ENCODE data around the gene EPG5.

The EPG5 gene

GRCh38 chr18:45930963-45931362 lies 36.2 kb downstream of the EPG5 start:
- no peak overlapping the region for H3K27ac ChIP-seq
- DNase-seq (ENCODE audit: low spot score), result no peak
- CTCF ChIA-PET, result no interaction called here
- POLR2A ChIA-PET (ENCODE audit: low non-redundant PET), result no interaction called here
- TF ChIP-seq, protein P1, sequence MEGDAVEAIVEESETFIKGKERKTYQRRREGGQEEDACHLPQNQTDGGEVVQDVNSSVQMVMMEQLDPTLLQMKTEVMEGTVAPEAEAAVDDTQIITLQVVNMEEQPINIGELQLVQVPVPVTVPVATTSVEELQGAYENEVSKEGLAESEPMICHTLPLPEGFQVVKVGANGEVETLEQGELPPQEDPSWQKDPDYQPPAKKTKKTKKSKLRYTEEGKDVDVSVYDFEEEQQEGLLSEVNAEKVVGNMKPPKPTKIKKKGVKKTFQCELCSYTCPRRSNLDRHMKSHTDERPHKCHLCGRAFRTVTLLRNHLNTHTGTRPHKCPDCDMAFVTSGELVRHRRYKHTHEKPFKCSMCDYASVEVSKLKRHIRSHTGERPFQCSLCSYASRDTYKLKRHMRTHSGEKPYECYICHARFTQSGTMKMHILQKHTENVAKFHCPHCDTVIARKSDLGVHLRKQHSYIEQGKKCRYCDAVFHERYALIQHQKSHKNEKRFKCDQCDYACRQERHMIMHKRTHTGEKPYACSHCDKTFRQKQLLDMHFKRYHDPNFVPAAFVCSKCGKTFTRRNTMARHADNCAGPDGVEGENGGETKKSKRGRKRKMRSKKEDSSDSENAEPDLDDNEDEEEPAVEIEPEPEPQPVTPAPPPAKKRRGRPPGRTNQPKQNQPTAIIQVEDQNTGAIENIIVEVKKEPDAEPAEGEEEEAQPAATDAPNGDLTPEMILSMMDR (conservative IDR thresholded peaks at IDR 0.05; ENCODE audit: low read depth), result no peak

- TF ChIP-seq, protein P1 (conservative IDR thresholded peaks at IDR 0.05; ENCODE audit: low read depth), result no peak
- POLR2A ChIA-PET (ENCODE audit: low non-redundant PET), result interaction anchor here (0.6 kb wide), 1 partner anchor 10 kb away, joined by 3 read pairs; no protein-coding TSS in a partner anchor
- H3K27ac ChIP-seq, result no peak overlapping the region
- CTCF ChIA-PET, result no interaction called here
- DNase-seq (ENCODE audit: low spot score), result no peak
Observed at GRCh38 chr18:45926691-45927090, 40.4 kb downstream of the EPG5 start.

- TF ChIP-seq, protein P1 (conservative IDR thresholded peaks at IDR 0.05; ENCODE audit: low read depth), result no peak
- ChIA-PET POLR2A (ENCODE audit: low non-redundant PET) (no interaction called here), CTCF (no interaction called here)
- DNase-seq (ENCODE audit: low spot score), result no peak
- no peak overlapping the region for H3K27ac ChIP-seq
Observed at GRCh38 chr18:45926085-45926484, 41.0 kb downstream of the EPG5 start.

GRCh38 chr18:45923138-45923537 lies 44.0 kb downstream of the EPG5 start:
- ChIA-PET CTCF (no interaction called here), POLR2A (ENCODE audit: low non-redundant PET) (no interaction called here)
- H3K27ac ChIP-seq, result no peak overlapping the region
- DNase-seq (ENCODE audit: low spot score), result no peak
- TF ChIP-seq, protein P1 (conservative IDR thresholded peaks at IDR 0.05; ENCODE audit: low read depth), result no peak

DNA sequence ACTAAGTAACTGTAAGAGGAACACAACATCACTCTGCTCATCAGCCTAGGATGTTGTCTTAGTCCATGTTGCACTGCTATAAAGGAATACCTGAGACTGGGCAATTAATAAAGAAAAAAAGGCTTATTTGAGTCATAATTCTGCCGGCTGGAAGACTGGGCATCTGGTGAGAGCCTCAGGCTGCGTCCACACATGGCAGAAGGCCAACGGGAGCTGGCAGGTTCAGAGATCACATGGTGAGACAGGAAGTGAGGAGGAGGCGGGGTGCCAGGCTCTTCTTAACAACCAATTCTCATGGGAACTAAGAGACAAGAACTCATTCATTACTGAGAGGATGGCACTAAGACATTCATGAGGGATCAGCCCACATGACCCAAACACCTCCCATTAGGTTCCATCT lies 46.8 kb downstream of the EPG5 start:
- ChIA-PET POLR2A (ENCODE audit: low non-redundant PET) (no interaction called here), CTCF (interaction anchor here (0.6 kb wide), 1 partner anchor 86 kb away, joined by 6 read pairs; no protein-coding TSS in a partner anchor)
- TF ChIP-seq, protein P1 (conservative IDR thresholded peaks at IDR 0.05; ENCODE audit: low read depth), result no peak
- DNase-seq (ENCODE audit: low spot score), result peak; percentile 48
- peak overlapping the region; percentile 61 for H3K27ac ChIP-seq

- no peak overlapping the region for H3K27ac ChIP-seq
- POLR2A ChIA-PET (ENCODE audit: low non-redundant PET), result no interaction called here
- CTCF ChIA-PET, result interaction anchor here (0.7 kb wide), 1 partner anchor 255 kb away, joined by 5 read pairs; no protein-coding TSS in a partner anchor
- TF ChIP-seq, protein P1 (conservative IDR thresholded peaks at IDR 0.05; ENCODE audit: low read depth), result no peak
- DNase-seq (ENCODE audit: low spot score), result no peak
Observed at GRCh38 chr18:45916302-45916701, 50.8 kb downstream of the EPG5 start.

GRCh38 chr18:45913276-45913675 lies 53.9 kb downstream of the EPG5 start:
- DNase-seq (ENCODE audit: low spot score), result no peak
- POLR2A ChIA-PET (ENCODE audit: low non-redundant PET), result no interaction called here
- H3K27ac ChIP-seq, result no peak overlapping the region
- CTCF ChIA-PET, result interaction anchor here (0.7 kb wide), 1 partner anchor 186 kb away, joined by 3 read pairs; no protein-coding TSS in a partner anchor
- TF ChIP-seq, protein P1 (conservative IDR thresholded peaks at IDR 0.05; ENCODE audit: low read depth), result no peak

Data from RWPE1 (cell line).